Activated CD8-positive, alpha-beta T cell treated with anti-CD3 and anti-CD28 coated beads for 36 hours (primary cell): Measurements from ENCODE around the gene MYOZ1. TPM values are rescaled to one million over a fixed set of nuclear protein-coding genes. Genes with fewer than 3 reads are reported as not detected.
A peak's percentile ranks its signal among the peaks of the same experiment; 100 is the strongest.

Experiments
- ATAC-seq: fragments of 200-7000 bp; cut with Tn5 transposase; one replicate; pipeline ENCODE4 v1.10.0; 2021; ENCODE audit warnings: mild to moderate bottlenecking, moderate library complexity
- CTCF ChIA-PET: fragments of 350-600 bp; sonication (Branson Sonifier 250); formaldehyde crosslinking; loops from one replicate; lab custom pipeline; 2021; ENCODE audit warnings: antibody characterized with exemption; lab: Charles Lee
- POLR2A ChIA-PET: fragments of 350-600 bp; sonication (Branson Sonifier 250); formaldehyde crosslinking; loops from one replicate; lab custom pipeline; 2021; ENCODE audit warnings: antibody characterized with exemption; lab: Charles Lee
- DNase-seq: peaks from one replicate; pipeline ENCODE4 v3.0.0-alpha.2; 2020
- H3K27ac Mint-ChIP-seq: one replicate; pipeline ENCODE4 v1.8.0; 2021; ENCODE audit warnings: mild to moderate bottlenecking, mixed read lengths
- H3K27me3 Mint-ChIP-seq: one replicate; pipeline ENCODE4 v1.8.0; 2021; ENCODE audit warnings: mixed read lengths
- H3K36me3 Mint-ChIP-seq: one replicate; pipeline ENCODE4 v1.8.0; 2021; ENCODE audit warnings: low read depth, mixed read lengths
- H3K4me1 Mint-ChIP-seq: one replicate; pipeline ENCODE4 v1.8.0; 2021; ENCODE audit warnings: low read depth, mixed read lengths
- H3K4me3 Mint-ChIP-seq: one replicate; pipeline ENCODE4 v1.8.0; 2021; ENCODE audit warnings: mild to moderate bottlenecking, moderate library complexity, mixed read lengths
- H3K9me3 Mint-ChIP-seq: one replicate; pipeline ENCODE4 v1.8.0; 2021; ENCODE audit warnings: mixed read lengths
- intact Hi-C: fragments of 100-400 bp; cut with micrococcal nuclease; formaldehyde crosslinking; loops from one replicate; pipeline ENCODE4 v1.10.0; 2022
- total RNA-seq, 2 experiments: library from RNA; stranded (reverse); gene quantifications; one replicate each; pipeline ENCODE4 v1.2.3, GENCODE V29; 2021
- TF ChIP-seq, protein P1 (sequence below): fragments of 200-600 bp; IDR thresholded peaks from one replicate; pipeline ENCODE4 v1.8.0; 2022; ENCODE audit warnings: antibody characterized with exemption, mild to moderate bottlenecking

Gene MYOZ1
- total RNA-seq, 2 experiments from 2014 or later = not detected

DNA sequence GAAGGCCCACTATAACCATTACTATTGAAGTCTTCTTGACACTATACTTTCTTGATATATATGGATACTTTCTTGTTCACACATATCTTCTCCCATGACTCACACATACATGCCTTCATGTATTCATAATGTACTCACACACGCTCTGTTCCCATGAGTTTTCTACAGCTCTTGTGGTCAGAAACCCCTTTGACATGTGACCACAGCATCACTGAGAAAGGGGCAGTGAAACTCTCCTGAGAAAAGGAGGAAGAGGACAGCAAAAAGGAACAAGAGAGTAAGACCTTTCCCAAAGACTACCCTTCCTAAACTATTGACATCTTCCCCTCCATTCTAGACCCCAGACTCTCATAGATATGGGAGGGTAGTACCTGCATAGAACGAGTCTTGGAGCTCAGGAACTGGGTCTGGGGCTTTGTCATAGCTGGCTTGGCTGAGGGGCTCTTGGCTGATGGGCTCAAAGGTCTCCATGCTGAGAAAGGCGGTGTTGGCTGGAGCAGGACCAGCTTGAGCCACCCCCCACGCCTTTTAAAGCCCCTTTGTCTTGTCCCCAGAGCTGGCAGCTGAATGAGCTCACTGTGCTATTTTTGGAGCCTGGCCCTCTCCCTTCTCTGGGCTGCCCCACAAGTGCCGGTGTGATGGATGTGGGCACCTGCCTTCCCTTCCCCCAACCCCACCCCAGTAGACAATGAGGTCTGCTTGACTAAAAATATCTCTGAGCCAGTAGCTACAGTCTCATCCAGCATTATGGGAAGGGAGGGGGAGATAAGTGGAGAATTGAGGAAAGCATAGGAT, 9.5 kb upstream of the MYOZ1 start:
- TF ChIP-seq, protein P1, sequence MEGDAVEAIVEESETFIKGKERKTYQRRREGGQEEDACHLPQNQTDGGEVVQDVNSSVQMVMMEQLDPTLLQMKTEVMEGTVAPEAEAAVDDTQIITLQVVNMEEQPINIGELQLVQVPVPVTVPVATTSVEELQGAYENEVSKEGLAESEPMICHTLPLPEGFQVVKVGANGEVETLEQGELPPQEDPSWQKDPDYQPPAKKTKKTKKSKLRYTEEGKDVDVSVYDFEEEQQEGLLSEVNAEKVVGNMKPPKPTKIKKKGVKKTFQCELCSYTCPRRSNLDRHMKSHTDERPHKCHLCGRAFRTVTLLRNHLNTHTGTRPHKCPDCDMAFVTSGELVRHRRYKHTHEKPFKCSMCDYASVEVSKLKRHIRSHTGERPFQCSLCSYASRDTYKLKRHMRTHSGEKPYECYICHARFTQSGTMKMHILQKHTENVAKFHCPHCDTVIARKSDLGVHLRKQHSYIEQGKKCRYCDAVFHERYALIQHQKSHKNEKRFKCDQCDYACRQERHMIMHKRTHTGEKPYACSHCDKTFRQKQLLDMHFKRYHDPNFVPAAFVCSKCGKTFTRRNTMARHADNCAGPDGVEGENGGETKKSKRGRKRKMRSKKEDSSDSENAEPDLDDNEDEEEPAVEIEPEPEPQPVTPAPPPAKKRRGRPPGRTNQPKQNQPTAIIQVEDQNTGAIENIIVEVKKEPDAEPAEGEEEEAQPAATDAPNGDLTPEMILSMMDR = no peak
- intact Hi-C loops = no loop called here
- H3K9me3 Mint-ChIP-seq = no peaks in the 10 kb centered on the region
- POLR2A ChIA-PET = interaction anchor here (0.9 kb wide), 1 partner anchor 229 kb away, joined by 3 read pairs; no protein-coding TSS in a partner anchor
- no peak for DNase-seq
- peaks cover 3% of the 10 kb centered on the region for H3K27me3 Mint-ChIP-seq
- CTCF ChIA-PET = interaction anchor here (9.2 kb wide), 1 partner anchor 121 kb away, joined by 143 read pairs; no protein-coding TSS in a partner anchor
- no peak for ATAC-seq
- H3K27ac Mint-ChIP-seq = no peak overlapping the region
- H3K4me3 Mint-ChIP-seq = no peak overlapping the region
- H3K4me1 Mint-ChIP-seq = peaks cover 7% of the 10 kb centered on the region
- H3K36me3 Mint-ChIP-seq = no peaks in the 10 kb centered on the region

DNA sequence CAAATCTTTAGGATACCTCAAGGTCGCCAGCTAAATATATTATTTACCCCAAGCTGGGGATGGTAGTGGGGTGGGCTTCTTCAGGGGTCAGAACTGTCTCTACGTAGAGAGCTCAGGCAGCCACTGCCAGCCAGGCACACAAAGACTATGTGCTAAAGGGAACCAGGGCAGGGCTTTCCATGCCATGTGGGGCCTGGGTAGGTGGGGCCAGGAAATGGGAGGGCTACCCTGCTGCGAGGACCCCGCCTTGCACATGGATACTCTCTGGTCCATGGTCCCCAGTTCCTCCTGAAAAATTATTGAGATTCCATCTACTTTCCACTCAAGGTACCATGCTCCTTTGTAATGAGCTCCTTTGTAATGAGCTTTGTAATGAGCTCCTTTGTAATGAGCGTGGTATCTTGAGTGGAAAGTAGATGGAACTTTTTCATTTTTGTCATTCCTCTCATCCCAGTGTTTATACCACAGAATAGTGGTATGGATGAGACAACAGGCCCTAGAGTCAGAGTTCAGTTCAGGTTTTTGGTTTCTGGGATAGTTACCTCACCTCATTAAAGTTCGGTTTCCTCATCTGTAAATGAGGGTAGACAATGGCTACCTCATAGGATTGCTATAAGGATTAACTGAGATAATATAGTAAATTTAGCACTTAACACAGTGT, 8.7 kb upstream of the MYOZ1 start:
- ChIA-PET CTCF (interaction anchor here (9.2 kb wide), 1 partner anchor 120 kb away, joined by 143 read pairs; no protein-coding TSS in a partner anchor), POLR2A (no interaction called here)
- H3K36me3 Mint-ChIP-seq = no peaks in the 10 kb centered on the region
- peaks cover 3% of the 10 kb centered on the region for H3K27me3 Mint-ChIP-seq
- intact Hi-C loops = no loop called here
- no peaks in the 10 kb centered on the region for H3K9me3 Mint-ChIP-seq
- no peak overlapping the region for H3K4me3 Mint-ChIP-seq
- ATAC-seq = no peak
- peaks cover 4% of the 10 kb centered on the region for H3K4me1 Mint-ChIP-seq
- TF ChIP-seq, protein P1 = no peak
- no peak for DNase-seq
- no peak overlapping the region for H3K27ac Mint-ChIP-seq

DNA sequence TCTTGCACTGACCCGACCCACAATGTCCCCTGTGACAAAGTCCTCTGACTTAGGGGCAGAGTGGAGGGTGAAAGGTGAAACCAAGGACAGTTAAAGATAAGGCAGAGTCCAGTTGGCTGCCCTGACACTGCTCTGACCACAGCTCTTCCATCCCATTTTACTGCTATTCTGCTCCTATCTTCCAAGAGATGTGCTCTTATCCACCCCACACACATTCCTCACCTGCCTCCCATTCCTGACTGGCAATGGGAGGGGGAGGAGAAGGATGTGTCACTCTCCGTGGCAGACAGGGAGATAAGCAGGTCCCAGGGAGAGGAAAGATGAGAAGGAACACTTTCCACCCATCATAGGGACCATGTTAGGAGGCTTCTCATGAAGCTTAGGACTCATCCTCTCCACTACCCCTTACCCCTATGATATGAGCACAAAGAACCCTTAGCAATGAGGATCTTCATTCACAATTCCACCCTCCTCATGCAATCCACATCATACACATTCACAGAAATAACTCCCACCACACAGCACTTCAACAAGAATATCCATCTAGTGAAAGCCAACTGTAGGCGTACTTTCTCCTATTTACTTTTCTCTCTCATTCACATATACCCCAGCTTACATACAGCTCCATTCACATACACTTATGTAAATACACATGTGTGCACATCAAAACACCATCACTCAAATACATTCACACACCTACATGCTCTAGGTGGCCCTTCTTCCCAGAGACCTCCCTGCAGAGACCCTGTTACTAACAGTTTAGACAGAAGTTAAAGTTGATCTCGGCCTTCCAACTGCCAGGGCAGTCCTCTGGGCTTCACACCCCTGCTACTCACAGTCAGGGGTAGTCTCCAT, 7.9 kb upstream of the MYOZ1 start:
- DNase-seq (no peak), ATAC-seq (no peak)
- no peak overlapping the region for H3K27ac Mint-ChIP-seq
- ChIA-PET POLR2A (no interaction called here), CTCF (interaction anchor here (1.3 to 9.2 kb wide), 3 partner anchors 21 to 119 kb away, joined by 3 to 143 read pairs (median 3); no protein-coding TSS in a partner anchor)
- no peaks in the 10 kb centered on the region for H3K9me3 Mint-ChIP-seq
- intact Hi-C loops = no loop called here
- H3K36me3 Mint-ChIP-seq = no peaks in the 10 kb centered on the region
- peak overlapping the region; percentile 8 for H3K4me3 Mint-ChIP-seq
- TF ChIP-seq, protein P1 = no peak
- peaks cover 3% of the 10 kb centered on the region for H3K27me3 Mint-ChIP-seq
- peaks cover 11% of the 10 kb centered on the region for H3K4me1 Mint-ChIP-seq

DNA sequence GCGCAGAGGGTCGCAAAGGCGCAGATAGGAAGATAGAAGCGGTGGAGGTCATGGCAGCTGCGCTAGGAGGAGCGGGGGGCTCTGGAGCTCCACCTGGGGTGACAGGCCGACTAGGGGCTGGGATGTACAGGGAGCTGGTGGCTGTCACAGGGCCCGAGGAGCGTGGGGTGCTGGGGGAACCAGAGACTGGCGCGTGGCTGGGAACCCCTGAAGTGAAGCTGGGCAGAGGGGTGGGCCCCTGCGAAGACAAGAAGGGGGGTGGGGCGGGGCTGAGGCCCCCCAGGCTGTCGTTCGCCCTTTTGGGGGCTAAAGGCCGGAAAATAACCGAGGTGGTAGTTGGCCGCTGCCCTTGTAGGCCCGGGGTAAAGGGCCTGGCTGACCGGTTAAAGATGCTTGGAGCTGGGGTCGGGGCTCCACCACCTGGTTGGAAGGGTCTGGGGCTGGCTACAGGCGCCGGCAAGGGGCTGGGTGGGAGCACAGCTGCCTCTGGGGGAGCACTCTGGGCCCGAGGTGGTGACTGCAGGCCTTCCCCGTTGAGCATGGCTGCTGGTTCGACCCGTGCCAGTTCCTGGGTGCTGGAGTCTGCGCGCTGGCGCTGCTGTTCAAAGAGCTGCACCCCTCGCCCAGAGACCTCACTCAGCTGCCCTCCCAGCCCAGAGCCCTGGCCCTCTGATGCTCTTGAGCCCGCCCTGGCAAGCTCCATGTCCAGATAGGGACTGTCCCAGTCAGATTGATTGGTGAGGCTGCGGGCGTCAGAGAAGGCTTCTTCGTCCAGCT, 6.8 kb upstream of the MYOZ1 start:
- POLR2A ChIA-PET = interaction anchor here (1.0 kb wide), 1 partner anchor 118 kb away, joined by 3 read pairs; no protein-coding TSS in a partner anchor
- H3K27ac Mint-ChIP-seq = no peak overlapping the region
- ATAC-seq (peak; percentile 18), DNase-seq (peak; percentile 11)
- peak overlapping the region; percentile 58 for H3K4me3 Mint-ChIP-seq
- TF ChIP-seq, protein P1 = no peak
- peaks cover 15% of the 10 kb centered on the region for H3K4me1 Mint-ChIP-seq
- intact Hi-C loops = no loop called here
- H3K9me3 Mint-ChIP-seq = no peaks in the 10 kb centered on the region
- no peaks in the 10 kb centered on the region for H3K36me3 Mint-ChIP-seq
- peaks cover 3% of the 10 kb centered on the region for H3K27me3 Mint-ChIP-seq
- CTCF ChIA-PET = interaction anchor here (1.1 to 9.2 kb wide), 4 partner anchors 19 to 118 kb away, joined by 3 to 143 read pairs (median 3); no protein-coding TSS in a partner anchor
